ENCODE data around the gene ASB1. TPM values are rescaled to one million over a fixed set of nuclear protein-coding genes. Genes with fewer than 3 reads are reported as not detected.

ASB1 gene
- total and polyA plus RNA-seq, 10 of the 15 experiments (the other 5 are each of a cell fraction or from before 2014, with no cell fraction given), result 5.2 to 31.2 (median 25.8) TPM

DNA sequence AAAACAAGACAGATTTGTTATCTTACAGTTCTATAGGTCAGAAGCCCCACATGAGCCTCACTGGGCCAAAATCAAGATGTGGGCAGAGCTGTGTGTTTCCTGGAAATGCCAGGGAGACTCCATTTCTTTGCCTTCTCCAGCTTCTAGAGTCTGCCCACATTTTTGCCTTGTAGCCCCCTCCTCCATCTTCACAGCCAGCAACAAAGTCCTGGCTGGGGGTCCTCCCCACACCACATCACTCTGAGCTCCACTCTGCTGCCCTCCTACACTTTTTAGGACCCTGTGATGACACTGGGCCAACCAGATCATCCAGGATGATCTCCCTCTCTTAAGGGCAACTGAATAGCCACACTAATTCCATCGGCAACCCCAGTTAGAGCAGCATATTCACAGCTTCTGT, 34.3 kb downstream of the ASB1 start (continued):
- no peak for TF ChIP-seq CHD4 (IDR thresholded peaks at IDR 0.05)
- TF ChIP-seq CREM (IDR thresholded peaks at IDR 0.05; ENCODE audit: low read depth), result no peak
- TF ChIP-seq MTA2 (IDR thresholded peaks at IDR 0.05; ENCODE audit: low read depth), result no peak

DNA sequence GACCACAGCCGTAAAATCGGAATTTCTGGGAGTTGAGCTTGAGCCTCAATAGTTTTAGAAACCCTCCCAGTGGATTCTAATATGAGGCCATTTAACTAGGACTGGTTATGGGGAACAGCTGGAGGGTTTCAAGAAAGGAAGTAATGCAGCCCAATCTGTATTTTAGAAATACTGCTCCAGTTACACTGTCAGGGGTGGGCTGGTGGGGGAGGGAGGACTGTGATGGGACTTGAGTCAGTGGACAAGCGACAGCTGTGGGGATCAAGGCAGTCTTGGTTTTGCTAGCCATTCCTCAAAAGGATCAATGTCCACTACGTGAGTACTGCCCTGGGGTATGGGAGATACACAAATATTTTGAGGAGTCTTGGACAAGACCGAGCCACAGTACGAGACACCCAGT, 34.8 kb downstream of the ASB1 start:
- H3K27me3 ChIP-seq (replicated peaks in 1 of 2; ENCODE audit: control insufficient read depth in 2 of 2, insufficient read depth in 2 of 2, low read length in 1 of 2), result no peaks in the 10 kb centered on the region
- ATAC-seq (no peak), DNase-seq (ENCODE audit: low read depth, low spot score) (no peak), FAIRE-seq (no peak)
- in situ Hi-C loops (cut with MboI) (no loop called here), intact Hi-C loops (cut with micrococcal nuclease; ENCODE audit: unreplicated experiment) (no loop called here)
- ChIA-PET RAD21 (ENCODE audit: unreplicated experiment) (interaction anchor here (0.6 to 1.3 kb wide), 2 partner anchors 92 to 318 kb away, joined by 3 read pairs; no protein-coding TSS in a partner anchor), SMC1A (ENCODE audit: uncharacterized antibody, unreplicated experiment) (interaction anchor here (0.6 to 1.3 kb wide), 2 partner anchors 30 to 91 kb away, joined by 3 read pairs; no protein-coding TSS in a partner anchor), POLR2A (no interaction called here), CTCF (interaction anchor here (0.6 to 3.2 kb wide), 6 partner anchors 8 to 201 kb away, joined by 3 to 22 read pairs (median 3); no protein-coding TSS in a partner anchor)
- no peaks in the 10 kb centered on the region for H3K36me3 ChIP-seq (ENCODE audit: control insufficient read depth in 2 of 2, insufficient read depth in 2 of 2, low read length in 1 of 2)
- H3K4me2 ChIP-seq (ENCODE audit: control insufficient read depth, insufficient read depth), result no peak overlapping the region
- no peak overlapping the region for H2AFZ ChIP-seq (ENCODE audit: control insufficient read depth, low read depth, low read length)
- no peak overlapping the region for H3K9ac ChIP-seq (ENCODE audit: control insufficient read depth, insufficient read depth, low read length)
- H3K4me3 ChIP-seq, result no peak overlapping the region
- H4K20me1 ChIP-seq (ENCODE audit: control insufficient read depth, insufficient read depth), result no peaks in the 10 kb centered on the region
- no TSS peak for BruUV-seq (replicated peaks)
- H3K27ac ChIP-seq (ENCODE audit: control insufficient read depth, insufficient read depth), result no peak overlapping the region
- no peaks in the 10 kb centered on the region for H3K4me1 ChIP-seq (ENCODE audit: control insufficient read depth, insufficient read depth, low read length)
- H3K79me2 ChIP-seq (ENCODE audit: control insufficient read depth, insufficient read depth, low read length), result no peaks in the 10 kb centered on the region
- WGBS (ENCODE audit: insufficient coverage, insufficient replicate concordance, low lambda C conversion rate, missing lambda C conversion rate), result 59% methylated on average over 6 of the region's 6 CpGs
- H3K9me3 ChIP-seq (replicated peaks; ENCODE audit: control insufficient read depth, insufficient read depth, low read length), result no peaks in the 10 kb centered on the region; the same call in 1 of the 3 replicates
- TF ChIP-seq PRDM15 (CRISPR knock-in tag; IDR thresholded peaks at IDR 0.05), result no peak
- TF ChIP-seq PBX3 (IDR thresholded peaks at IDR 0.05; ENCODE audit: insufficient replicate concordance, low read depth, low read length), result no peak
- no peak for TF ChIP-seq SIX5 (IDR thresholded peaks at IDR 0.05; ENCODE audit: low read depth, low read length, severe bottlenecking)
- TF ChIP-seq NRF1 (conservative IDR thresholded peaks at IDR 0.05; ENCODE audit: low read depth, low read length), result no peak
- TF ChIP-seq, protein P1, sequence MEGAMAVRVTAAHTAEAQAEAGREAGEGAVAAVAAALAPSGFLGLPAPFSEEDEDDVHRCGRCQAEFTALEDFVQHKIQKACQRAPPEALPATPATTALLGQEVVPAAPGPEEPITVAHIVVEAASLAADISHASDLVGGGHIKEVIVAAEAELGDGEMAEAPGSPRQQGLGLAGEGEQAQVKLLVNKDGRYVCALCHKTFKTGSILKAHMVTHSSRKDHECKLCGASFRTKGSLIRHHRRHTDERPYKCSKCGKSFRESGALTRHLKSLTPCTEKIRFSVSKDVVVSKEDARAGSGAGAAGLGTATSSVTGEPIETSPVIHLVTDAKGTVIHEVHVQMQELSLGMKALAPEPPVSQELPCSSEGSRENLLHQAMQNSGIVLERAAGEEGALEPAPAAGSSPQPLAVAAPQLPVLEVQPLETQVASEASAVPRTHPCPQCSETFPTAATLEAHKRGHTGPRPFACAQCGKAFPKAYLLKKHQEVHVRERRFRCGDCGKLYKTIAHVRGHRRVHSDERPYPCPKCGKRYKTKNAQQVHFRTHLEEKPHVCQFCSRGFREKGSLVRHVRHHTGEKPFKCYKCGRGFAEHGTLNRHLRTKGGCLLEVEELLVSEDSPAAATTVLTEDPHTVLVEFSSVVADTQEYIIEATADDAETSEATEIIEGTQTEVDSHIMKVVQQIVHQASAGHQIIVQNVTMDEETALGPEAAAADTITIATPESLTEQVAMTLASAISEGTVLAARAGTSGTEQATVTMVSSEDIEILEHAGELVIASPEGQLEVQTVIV (IDR thresholded peaks at IDR 0.05; ENCODE audit: borderline replicate concordance, partially characterized antibody), result no peak
- TF ChIP-seq, protein P2, sequence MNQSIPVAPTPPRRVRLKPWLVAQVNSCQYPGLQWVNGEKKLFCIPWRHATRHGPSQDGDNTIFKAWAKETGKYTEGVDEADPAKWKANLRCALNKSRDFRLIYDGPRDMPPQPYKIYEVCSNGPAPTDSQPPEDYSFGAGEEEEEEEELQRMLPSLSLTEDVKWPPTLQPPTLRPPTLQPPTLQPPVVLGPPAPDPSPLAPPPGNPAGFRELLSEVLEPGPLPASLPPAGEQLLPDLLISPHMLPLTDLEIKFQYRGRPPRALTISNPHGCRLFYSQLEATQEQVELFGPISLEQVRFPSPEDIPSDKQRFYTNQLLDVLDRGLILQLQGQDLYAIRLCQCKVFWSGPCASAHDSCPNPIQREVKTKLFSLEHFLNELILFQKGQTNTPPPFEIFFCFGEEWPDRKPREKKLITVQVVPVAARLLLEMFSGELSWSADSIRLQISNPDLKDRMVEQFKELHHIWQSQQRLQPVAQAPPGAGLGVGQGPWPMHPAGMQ (IDR thresholded peaks at IDR 0.05; ENCODE audit: borderline replicate concordance), result no peak
- no peak for TF ChIP-seq NFYA (IDR thresholded peaks at IDR 0.05; ENCODE audit: borderline replicate concordance, low read depth, low read length)
- no peak for TF ChIP-seq KAT2A (conservative IDR thresholded peaks at IDR 0.05; ENCODE audit: control insufficient read depth, low read depth, low read length)
- TF ChIP-seq, protein P3, sequence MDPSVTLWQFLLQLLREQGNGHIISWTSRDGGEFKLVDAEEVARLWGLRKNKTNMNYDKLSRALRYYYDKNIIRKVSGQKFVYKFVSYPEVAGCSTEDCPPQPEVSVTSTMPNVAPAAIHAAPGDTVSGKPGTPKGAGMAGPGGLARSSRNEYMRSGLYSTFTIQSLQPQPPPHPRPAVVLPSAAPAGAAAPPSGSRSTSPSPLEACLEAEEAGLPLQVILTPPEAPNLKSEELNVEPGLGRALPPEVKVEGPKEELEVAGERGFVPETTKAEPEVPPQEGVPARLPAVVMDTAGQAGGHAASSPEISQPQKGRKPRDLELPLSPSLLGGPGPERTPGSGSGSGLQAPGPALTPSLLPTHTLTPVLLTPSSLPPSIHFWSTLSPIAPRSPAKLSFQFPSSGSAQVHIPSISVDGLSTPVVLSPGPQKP (IDR thresholded peaks at IDR 0.05; ENCODE audit: low read depth, low read length), result no peak

Data from GM12878 (cell line).